DND-41 (cell line): ENCODE results near the gene OGFOD1.
"Not testable (repeated sequence)": the region's sequence is repeated elsewhere in the genome, so short reads cannot be mapped to it uniquely, and the experiment has no call there.

ENCODE experiments used
- EZH2 ChIP-seq: IDR thresholded peaks from 3 replicates; pipeline ENCODE4 v1.6.1; 2012; ENCODE audit warnings: borderline replicate concordance, low read depth, mild to moderate bottlenecking, moderate library complexity, low read length, inconsistent platforms; ENCODE audit not compliant: severe bottlenecking
- TF ChIP-seq, protein P1 (sequence below): IDR thresholded peaks from 2 replicates; pipeline ENCODE4 v1.5.1; 2012; ENCODE audit warnings: borderline replicate concordance, low read length, moderate library complexity, mild to moderate bottlenecking; ENCODE audit not compliant: poor library complexity, severe bottlenecking; ENCODE audit errors: extremely low read depth

DNA sequence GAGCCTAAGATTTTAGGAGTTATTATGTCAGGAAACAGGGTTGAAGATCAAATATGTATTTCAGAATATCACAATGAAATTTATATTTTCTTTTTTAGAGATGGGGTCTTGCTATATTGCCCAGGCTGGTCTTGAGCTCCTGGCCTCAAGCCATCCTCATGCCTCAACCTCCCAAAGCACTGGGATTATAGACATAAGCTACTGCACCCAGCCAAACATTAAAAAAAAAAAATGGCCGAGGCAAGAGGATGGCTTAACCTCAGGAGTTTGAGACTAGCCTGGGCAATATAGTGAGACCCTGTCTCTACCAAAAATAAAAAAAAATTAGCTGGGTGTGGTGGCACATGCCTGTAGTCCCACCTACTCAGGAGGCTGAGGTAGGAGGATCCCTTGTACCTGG lies 37.5 kb downstream of the OGFOD1 start:
- TF ChIP-seq, protein P1, sequence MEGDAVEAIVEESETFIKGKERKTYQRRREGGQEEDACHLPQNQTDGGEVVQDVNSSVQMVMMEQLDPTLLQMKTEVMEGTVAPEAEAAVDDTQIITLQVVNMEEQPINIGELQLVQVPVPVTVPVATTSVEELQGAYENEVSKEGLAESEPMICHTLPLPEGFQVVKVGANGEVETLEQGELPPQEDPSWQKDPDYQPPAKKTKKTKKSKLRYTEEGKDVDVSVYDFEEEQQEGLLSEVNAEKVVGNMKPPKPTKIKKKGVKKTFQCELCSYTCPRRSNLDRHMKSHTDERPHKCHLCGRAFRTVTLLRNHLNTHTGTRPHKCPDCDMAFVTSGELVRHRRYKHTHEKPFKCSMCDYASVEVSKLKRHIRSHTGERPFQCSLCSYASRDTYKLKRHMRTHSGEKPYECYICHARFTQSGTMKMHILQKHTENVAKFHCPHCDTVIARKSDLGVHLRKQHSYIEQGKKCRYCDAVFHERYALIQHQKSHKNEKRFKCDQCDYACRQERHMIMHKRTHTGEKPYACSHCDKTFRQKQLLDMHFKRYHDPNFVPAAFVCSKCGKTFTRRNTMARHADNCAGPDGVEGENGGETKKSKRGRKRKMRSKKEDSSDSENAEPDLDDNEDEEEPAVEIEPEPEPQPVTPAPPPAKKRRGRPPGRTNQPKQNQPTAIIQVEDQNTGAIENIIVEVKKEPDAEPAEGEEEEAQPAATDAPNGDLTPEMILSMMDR = not testable (repeated sequence)
- TF ChIP-seq EZH2 = not testable (repeated sequence)
